Hematopoietic multipotent progenitor cell treated with erythropoietin and hydrocortisone succinate and interleukin-3 and kit ligand, for 8 days (in vitro differentiated cells): ENCODE results near the gene ASB12.
A peak's percentile ranks its signal among the peaks of the same experiment; 100 is the strongest.
"Not testable (repeated sequence)": the region's sequence is repeated elsewhere in the genome, so short reads cannot be mapped to it uniquely, and the experiment has no call there.

Experiments
- DNase-seq: peaks from one replicate; pipeline ENCODE4 v3.0.0-alpha.2; 2015

The ASB12 gene

DNA sequence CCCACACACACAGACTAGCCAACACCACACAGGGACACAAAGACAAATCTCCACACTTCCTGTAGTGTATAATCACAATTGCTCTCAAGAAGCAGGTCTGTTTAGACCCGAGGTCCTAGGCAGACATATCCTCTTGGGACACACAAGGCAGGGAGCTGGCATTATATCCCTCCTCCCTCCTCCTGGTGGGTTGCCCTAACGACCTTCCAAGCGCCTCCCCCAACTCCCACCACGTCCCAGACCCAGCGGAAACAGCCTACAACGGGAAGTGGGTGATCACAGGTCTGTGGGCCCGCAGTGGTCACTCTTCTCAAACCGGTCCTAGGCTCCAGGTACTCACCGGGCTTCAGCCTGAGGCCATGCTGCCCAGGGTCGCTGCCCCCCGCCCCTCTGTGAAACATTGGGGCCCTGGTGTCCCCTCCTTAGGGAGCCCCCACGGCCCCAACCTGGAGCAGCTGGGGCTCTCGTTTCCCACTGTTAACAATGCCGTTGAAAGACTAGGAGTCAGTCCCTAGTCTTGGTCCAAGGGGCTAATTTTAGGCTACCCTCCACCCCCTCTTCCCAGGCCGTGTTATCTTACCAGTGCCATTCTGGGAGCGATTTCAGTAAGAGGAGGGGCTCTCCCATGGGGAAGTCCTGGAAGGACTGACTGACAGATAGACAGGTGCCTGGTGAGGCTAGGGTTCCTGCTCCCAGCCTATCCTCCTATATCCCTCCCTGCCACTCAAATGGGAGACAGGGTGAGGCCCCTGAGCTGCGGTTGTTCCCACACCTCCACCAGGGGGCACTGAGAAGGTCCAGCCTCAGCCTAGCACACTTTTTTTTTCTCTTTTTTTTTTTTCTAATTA lies at the start of gene ASB12:
TSS of gene ASB12 (minus strand) at position 485 of the 848 bp plus-strand sequence. CDS start 4,957 bp downstream, outside the sequence.
- DNase-seq = no peak

GRCh38 chrX:64265265-64265664 lies 34.9 kb upstream of the ASB12 start:
- DNase-seq = no peak

DNA sequence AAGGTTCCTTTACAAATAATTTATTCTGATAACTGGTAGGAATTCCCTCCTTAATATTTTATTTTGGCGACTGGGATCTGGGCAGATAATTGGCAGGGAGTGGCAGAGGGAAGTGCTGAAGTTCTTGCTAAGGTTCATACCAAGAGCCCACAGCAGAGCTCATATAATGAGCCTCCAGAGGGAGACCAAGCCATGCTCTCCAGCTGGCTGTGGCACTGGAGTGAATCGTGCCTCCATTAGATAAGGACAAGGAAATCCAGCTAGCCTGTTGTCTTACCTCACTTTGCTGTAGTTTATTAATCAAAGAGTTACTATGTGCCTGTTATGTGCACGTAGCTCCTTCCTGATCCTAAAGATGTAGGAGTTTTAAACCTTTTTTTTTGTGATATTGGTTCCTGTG lies 1.3 kb downstream of the ASB12 start:
- DNase-seq = no peak

DNA sequence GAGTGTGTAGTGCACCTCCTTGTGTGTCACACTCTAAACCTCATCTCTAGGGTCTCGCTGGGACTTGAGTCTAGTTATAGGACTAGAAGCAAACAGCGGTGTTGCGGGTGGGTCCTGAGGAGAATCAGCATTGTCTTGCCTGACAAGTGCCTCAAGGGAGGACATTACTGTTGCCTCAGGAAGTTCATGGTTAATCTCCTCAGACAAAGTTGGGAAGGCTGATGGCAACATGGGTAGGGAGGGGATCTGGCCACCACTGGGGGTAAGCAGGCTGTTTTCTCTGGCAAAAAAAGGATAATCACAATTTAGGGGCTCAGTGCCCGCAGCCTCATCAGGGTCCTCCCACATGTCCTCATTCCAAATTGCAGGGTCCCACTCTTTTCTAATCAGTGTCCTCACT lies 12.4 kb downstream of the ASB12 start:
- DNase-seq = no peak

DNA sequence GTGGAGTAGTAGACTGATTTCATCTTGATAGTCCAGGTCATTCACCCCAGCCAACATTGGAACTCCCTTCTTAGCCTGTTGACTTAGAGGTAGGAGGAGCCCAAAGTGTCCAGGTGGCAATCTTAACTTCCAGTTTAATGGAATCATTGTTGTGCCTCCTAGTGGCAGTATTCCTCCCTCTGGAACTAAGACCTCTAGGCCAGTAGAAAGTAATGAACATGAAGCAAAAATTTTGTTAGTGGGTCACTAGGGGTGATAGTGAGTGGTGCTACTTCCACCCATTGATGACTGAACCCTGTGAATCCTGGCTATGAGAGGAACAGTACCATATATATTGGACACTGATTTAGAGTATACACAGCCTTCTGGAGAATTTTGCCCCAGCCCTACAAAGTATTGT lies 16.4 kb downstream of the ASB12 start:
- not testable (repeated sequence) for DNase-seq

DNA sequence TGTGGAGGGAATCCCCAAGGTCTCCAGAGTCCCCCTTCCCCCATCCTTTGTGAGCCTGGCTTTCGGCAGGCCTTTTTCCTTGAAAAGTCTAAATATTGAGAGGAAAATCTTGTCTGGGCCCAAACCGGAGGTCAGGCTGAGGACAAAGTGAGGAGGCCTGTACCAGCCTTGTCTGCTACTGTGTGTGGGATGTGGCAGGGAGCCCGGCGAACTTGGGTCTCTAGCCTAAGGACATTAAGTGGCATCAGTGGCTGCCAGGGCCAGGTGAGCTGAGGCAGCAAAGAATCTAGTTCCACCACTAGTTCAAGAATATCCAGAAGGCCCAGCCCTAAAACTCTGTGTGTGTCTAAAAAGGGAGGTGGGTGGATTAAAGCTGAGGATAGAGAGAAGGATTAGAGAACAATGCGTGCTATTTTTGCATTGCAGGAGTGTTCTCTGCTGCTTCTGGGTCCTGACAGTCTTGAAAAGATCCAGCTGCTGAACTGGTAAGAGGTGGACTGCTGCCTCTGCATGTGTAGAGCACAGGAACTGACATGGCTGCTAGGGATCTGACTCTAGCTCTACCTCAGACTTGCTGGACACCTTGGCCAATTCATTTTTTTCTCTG lies 23.7 kb downstream of the ASB12 start:
- no peak for DNase-seq

- DNase-seq = peak; percentile 92
These were observed 24.5 kb downstream of the ASB12 start for GRCh38 chrX:64205735-64206501.

- no peak for DNase-seq
These were observed 25.0 kb downstream of the ASB12 start, which contains the start of gene AMER1 for GRCh38 chrX:64205441-64205734. TSS of gene AMER1 (minus strand) at chrX:64205708. CDS start at chrX:64193286, 12,422 bp downstream.

- DNase-seq = peak; percentile 28
These were observed 25.5 kb downstream of the ASB12 start for GRCh38 chrX:64204701-64205440.

GRCh38 chrX:64204252-64204651 lies 26.2 kb downstream of the ASB12 start:
- no peak for DNase-seq

DNA sequence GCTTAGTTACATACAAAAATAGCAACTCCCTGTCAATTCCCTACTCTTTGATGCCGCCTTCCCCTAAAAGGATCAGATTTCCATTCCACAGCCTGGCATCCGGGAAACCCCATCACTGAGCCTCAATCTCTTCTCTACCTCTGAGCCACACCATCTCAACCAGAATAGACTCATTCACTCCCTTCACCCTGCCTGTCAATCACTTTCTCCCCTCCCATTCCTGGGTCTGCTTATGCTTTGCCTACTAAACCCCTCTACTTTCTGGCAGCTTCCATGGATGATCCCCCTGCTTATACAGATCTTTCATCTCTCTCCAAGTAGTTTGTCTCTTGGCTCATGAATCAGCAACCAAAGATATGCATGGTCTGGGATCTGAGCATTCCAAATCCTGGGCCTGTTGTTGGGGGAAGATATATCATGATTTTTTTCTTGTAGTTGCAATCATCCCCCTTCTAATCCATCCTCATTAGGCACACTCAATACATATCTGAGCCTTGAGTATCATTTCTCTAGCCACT lies 27.5 kb downstream of the ASB12 start:
- DNase-seq = no peak

- peak; percentile 85 for DNase-seq
These were observed 32.4 kb downstream of the ASB12 start for GRCh38 chrX:64198036-64198435.

- DNase-seq = no peak
These were observed 33.8 kb downstream of the ASB12 start for GRCh38 chrX:64196606-64197005.

DNA sequence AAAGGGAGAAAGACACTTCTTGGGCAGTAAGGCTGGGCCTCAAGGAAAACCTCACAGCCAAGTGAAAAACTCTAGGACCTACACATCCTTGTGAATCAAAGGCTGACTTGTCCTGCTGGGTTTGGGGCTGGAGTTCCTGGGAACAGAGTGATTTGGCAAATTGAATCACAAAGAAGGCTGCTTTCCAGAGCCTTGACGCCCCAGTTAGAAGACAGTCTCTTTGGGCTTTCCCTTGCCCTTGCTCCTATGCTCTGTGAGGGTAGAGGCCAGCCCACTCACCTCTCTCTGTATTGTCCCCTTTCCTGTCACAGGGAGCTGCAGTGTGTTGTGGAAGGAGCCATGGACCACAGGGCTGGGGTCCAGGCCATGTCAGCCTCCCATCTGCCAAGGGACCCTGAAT lies 34.5 kb downstream of the ASB12 start:
- DNase-seq = no peak

DNA sequence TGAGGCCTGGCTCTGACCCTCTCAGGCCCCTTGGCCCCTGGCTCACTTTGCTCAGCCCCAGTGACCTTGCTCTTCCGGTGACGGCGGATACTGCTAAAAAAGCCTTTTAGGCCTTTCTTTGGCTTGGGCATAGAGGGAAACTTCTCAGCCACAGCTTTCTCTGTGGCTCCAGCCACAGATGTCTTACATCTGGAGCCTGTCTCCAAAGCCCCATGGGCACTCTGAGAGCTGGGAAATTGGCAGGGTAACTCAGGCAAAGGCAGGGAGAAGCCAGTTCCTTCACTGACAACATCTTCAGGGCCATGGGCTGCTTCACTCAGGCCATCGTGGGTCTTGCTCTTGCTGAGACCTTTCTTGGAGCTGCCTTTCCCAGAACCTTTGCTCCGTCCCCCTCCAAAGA lies 37.7 kb downstream of the ASB12 start:
- no peak for DNase-seq

- DNase-seq = no peak
These were observed 38.4 kb downstream of the ASB12 start for GRCh38 chrX:64192040-64192439.

DNA sequence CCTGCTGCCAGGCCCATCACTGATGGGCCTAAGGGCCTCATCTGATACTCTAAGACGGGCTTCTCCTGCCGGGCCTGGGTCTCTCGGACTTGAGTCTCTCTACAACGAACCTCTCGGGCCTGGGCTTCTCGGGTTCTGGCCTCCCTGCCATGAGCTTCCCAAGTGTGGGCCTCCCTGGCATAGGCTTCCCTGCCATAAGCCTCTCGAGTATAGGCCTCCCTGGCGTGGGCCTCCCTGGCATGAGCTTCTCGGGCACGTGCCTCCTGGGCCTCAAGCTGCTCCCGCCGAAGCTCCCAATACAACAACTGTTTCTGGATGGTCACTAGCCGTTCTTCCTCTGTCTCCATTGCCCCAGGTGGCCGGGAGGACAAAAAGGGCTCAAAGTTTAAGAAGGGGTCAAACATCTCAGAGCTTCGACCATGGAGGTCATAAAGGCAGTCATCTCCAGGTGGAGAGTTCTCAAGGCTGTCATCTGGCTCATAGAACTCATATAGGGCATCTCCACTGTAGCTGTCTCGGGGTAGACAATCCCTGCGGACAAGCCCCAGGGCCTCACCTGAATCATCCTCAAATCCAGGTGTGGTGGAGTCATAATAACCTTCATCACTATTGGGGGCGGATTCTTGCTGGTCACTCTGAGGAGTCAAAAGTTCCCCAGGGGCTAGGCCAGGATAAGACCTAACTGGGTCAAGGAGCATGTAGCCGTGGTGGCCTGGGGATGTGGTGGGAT lies 39.0 kb downstream of the ASB12 start:
- DNase-seq = no peak

DNA sequence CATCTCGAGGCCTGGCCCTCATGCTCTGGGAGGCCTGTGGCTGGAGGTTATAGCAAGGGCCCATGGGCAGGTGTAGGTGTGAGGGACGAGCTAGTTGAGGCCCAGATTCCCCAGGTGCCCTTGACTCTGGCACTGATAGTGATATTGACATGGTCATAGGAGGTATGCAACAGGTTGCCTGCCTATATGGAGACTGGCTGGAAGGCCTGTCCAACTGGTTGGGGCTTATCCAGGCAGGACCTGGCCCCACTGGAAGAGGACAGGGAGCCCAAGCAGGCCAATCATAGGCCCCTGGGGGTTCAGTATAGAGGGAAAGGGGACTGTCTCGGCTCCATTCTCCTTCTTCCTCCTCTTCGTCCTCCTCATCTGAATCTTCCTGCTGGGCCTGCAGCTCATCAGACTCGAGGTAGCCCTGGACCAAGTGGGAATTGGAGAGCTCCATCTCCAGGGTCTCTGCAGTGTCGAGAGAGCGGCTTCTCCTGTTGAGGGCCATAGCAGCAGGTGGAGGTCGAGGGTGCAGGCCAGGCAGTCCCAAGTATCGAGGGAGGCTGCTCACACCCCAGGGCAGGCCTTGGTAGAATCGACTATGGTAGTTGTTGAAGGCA lies 40.2 kb downstream of the ASB12 start:
- no peak for DNase-seq

DNA sequence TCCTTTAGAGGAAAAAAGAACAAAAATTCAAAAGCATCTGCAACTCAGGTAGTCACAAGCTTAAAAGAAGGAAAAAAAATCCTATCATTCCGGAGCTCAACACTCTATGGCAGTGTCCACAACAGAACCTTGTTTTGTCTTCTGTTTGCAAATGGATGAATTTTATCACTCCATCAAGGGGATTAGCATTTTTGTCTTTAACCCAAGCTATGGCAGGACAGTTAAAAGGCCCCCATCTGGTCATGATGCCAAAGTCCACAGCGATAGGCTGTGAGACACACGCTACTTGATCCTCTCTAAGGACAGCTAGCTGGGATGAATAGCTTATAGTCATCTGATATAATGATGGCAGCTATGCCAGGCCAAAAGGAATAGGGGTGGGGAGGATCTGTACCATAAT lies 41.5 kb downstream of the ASB12 start:
- no peak for DNase-seq

GRCh38 chrX:64187762-64188150 lies 42.7 kb downstream of the ASB12 start:
- DNase-seq = no peak

DNA sequence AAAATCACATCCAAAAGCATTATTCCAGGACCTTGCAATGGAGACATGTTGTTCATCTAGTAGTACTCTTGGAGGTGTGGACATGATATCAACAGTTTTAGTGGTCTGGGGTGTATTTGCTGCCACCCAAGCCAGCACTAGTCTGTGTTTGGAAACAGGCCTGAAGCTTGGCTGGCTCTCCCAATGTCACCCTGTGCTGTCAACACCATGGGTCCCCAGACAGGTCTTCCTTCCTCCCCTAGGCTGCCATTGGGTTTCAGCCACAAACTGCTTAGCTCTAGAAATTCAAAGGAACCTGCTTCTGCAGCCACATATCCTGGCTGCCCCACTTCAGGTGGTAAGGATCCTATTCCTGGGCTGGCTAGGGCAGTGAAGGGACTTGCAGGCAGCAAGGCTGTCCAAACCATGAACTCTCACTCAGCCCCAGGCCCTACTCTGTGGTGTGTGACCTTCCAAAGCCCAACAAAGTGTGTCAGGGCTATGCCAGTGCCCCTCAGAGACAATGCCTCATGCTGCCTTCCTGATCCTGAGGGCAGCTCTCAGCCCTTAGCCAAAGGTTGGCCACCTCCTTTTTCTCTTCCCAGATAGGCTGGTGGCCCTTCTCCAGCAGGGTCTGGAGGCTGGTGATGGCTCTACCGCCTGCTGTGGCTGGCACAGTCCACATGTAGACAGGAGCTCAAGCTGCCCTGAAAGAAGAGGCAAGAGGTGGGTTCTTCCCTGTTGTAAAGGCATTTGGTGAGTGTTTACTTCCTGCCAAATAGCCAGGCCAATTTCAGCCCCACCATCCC lies 43.2 kb downstream of the ASB12 start:
- no peak for DNase-seq
